ENCODE measurements around the gene CELF4. TPM values are rescaled to one million over a fixed set of nuclear protein-coding genes. Genes with fewer than 3 reads are reported as not detected.

The CELF4 gene
- polyA plus RNA-seq, 2 donors, result 0.02 to 0.06 TPM

DNA sequence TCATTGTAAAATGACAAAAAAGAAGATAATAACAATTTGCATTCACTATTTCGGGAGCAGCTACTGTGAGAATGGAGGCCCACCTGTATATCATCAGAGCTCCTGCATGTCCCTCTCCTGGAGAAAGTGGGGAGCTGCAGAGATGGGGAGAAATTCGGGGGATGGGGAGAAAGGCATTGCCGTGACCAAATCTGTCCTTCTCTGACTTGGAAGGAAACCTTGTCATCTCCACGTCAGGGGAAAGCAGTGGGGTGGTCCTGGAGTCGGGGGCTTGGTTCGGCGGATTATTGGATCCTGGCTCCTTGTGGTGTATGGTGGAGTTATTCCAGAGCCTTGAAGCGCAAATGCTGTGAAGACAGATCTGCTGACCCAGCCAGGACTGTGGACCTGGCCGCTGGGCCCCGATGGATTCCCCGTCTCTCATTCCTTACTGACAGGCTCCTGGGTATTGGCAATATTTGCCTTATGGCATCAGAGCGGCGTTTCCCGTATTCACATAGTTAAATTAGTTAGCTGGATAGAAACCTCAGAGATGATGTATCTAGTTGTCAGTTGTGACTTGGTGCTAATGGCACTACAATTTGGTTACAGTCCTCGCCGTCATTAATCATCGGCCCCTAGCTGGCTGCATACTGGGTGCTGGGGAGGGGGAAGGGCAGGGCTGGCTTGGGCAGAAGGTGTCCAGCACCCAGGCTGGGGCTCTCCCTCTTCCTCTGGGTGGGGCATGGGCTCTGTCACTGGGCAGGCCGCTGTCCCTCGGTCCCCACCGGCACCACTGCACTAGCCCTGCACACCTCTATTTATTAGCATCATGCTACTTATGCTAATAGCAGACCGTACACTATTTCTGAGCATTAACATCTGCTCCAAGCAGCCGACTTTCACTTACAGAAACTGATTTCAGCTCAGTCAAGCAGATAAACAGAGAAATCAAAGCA is 31.7 kb downstream of the CELF4 start:
- no peak overlapping the region for H3K4me3 ChIP-seq (ENCODE audit: low read depth in 1 of 2, low read length in 2 of 2)
- no peaks in the 10 kb centered on the region for H3K27me3 ChIP-seq (ENCODE audit: control insufficient read depth in 1 of 2, insufficient read depth in 2 of 2, low read length in 2 of 2)
- H3K36me3 ChIP-seq (ENCODE audit: control insufficient read depth in 2 of 2, insufficient read depth in 2 of 2, low read length in 1 of 2), result no peaks in the 10 kb centered on the region
- WGBS, 2 donors, result 73 to 76% methylated on average over 22 of the region's 22 CpGs
- H3K9me3 ChIP-seq (ENCODE audit: control insufficient read depth in 2 of 2, insufficient read depth in 1 of 2, low read depth in 1 of 2, low read length in 1 of 2), result no peaks in the 10 kb centered on the region
- H3K4me1 ChIP-seq (ENCODE audit: control insufficient read depth in 2 of 2, insufficient read depth in 2 of 2, low read length in 1 of 2), result no peaks in the 10 kb centered on the region
- H3K27ac ChIP-seq (ENCODE audit: low read depth in 2 of 2, low read length in 1 of 2), result no peak overlapping the region

DNA sequence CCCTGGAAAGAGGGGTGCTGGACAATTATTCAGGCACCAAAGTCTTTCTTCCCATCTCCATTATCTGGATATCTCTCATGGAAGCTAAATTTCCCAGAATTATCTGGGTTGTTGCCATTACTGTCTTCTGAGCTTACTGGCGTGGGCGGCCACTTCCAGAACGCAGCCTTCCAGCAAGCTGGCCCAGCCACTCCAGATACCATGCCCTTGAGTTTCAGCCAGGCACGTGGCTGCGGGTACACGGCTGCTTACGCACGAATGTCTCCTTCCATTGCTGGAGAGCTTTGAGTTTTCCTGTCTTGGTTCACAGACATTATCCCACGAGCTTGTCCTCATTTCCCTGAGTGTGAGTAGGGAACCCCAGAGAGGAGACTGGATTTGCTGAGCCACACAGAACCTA is 32.7 kb downstream of the CELF4 start:
- Histone ChIP-seq H3K4me1 (ENCODE audit: control insufficient read depth in 2 of 2, insufficient read depth in 2 of 2, low read length in 1 of 2) (no peaks in the 10 kb centered on the region), H3K27ac (ENCODE audit: low read depth in 2 of 2, low read length in 1 of 2) (no peak overlapping the region), H3K36me3 (ENCODE audit: control insufficient read depth in 2 of 2, insufficient read depth in 2 of 2, low read length in 1 of 2) (no peaks in the 10 kb centered on the region), H3K27me3 (ENCODE audit: control insufficient read depth in 1 of 2, insufficient read depth in 2 of 2, low read length in 2 of 2) (no peaks in the 10 kb centered on the region), H3K9me3 (ENCODE audit: control insufficient read depth in 2 of 2, insufficient read depth in 1 of 2, low read depth in 1 of 2, low read length in 1 of 2) (no peaks in the 10 kb centered on the region), H3K4me3 (ENCODE audit: low read depth in 1 of 2, low read length in 2 of 2) (no peak overlapping the region)
- 81 to 82% methylated on average over 9 of the region's 9 CpGs for WGBS, 2 donors

DNA sequence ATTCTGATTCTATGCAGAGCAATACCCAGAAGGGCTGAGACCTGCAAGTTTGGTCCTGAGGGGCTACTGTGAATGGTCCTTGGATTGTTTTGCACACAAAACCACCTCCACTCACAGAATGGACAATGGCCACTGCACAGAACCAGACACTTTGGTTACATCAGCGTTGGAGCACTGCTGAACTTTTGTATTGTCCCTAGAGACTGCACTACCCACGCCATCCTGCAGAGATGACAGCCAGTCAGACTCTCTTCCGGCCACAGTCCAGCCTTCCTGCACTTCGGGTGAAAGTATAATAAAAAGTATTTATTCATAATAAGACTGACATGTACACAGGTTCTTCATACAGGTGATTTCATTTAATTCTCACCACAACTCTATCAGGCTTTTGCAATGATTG is 35.7 kb downstream of the CELF4 start:
- Histone ChIP-seq H3K9me3 (ENCODE audit: control insufficient read depth in 2 of 2, insufficient read depth in 1 of 2, low read depth in 1 of 2, low read length in 1 of 2) (no peaks in the 10 kb centered on the region), H3K27ac (ENCODE audit: low read depth in 2 of 2, low read length in 1 of 2) (no peak overlapping the region), H3K4me1 (ENCODE audit: control insufficient read depth in 2 of 2, insufficient read depth in 2 of 2, low read length in 1 of 2) (no peaks in the 10 kb centered on the region), H3K4me3 (ENCODE audit: low read depth in 1 of 2, low read length in 2 of 2) (no peak overlapping the region), H3K27me3 (ENCODE audit: control insufficient read depth in 1 of 2, insufficient read depth in 2 of 2, low read length in 2 of 2) (peaks cover 0 to 9% of the 10 kb centered on the region in 2 donors), H3K36me3 (ENCODE audit: control insufficient read depth in 2 of 2, insufficient read depth in 2 of 2, low read length in 1 of 2) (no peaks in the 10 kb centered on the region)
- 53 to 64% methylated on average over 4 of the region's 4 CpGs for WGBS, 2 donors

DNA sequence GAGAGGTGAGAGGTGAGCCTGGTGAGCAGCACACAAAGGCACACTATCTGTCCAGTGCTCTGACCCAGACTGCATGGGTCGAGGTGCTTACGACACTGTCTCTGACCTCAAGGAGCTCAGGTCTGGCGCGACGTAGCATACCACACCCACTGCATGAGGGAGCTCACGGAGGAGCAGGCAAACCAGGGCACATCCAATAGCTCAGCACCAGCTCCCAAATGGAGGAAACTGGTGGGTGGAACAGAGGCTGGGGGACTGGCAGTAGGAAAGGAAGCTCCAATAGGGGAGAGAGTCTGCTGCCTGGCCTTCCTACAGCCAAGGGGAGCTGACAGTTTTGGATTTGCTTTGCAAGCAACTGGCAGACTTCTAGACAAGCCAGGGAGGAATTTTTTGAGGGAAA is 36.3 kb downstream of the CELF4 start:
- H3K27ac ChIP-seq (ENCODE audit: low read depth in 2 of 2, low read length in 1 of 2), result no peak overlapping the region
- H3K9me3 ChIP-seq (ENCODE audit: control insufficient read depth in 2 of 2, insufficient read depth in 1 of 2, low read depth in 1 of 2, low read length in 1 of 2), result no peaks in the 10 kb centered on the region
- no peak overlapping the region for H3K4me3 ChIP-seq (ENCODE audit: low read depth in 1 of 2, low read length in 2 of 2)
- WGBS, 2 donors, result 83 to 84% methylated on average over 6 of the region's 6 CpGs
- H3K27me3 ChIP-seq (ENCODE audit: control insufficient read depth in 1 of 2, insufficient read depth in 2 of 2, low read length in 2 of 2), result peaks cover under 1 to 9% of the 10 kb centered on the region in 2 donors
- no peaks in the 10 kb centered on the region for H3K36me3 ChIP-seq (ENCODE audit: control insufficient read depth in 2 of 2, insufficient read depth in 2 of 2, low read length in 1 of 2)
- no peaks in the 10 kb centered on the region for H3K4me1 ChIP-seq (ENCODE audit: control insufficient read depth in 2 of 2, insufficient read depth in 2 of 2, low read length in 1 of 2)

DNA sequence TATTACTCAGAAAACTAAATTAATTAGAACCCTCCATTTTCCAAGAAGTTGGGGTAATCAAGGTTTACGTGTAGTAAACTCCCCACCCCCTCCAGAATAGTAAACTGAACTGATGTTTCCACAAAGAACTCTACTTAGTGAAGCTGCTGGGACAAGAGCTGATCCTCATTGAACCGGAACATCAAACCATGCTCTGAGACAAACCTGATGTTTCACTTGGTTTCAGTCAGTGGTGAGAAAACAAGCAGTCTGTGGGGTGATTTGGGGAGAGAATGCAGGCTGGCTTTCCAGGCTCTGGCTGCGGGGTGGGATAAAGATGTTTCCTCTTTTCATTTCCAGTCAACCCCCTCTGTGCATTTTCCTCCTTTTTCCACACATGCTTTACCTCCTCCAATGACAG is 38.2 kb downstream of the CELF4 start:
- WGBS, 2 donors, result 70 to 73% methylated on average over 3 of the region's 3 CpGs
- H3K36me3 ChIP-seq (ENCODE audit: control insufficient read depth in 2 of 2, insufficient read depth in 2 of 2, low read length in 1 of 2), result no peaks in the 10 kb centered on the region
- no peaks in the 10 kb centered on the region for H3K9me3 ChIP-seq (ENCODE audit: control insufficient read depth in 2 of 2, insufficient read depth in 1 of 2, low read depth in 1 of 2, low read length in 1 of 2)
- H3K27ac ChIP-seq (ENCODE audit: low read depth in 2 of 2, low read length in 1 of 2), result no peak overlapping the region
- H3K4me1 ChIP-seq (ENCODE audit: control insufficient read depth in 2 of 2, insufficient read depth in 2 of 2, low read length in 1 of 2), result no peaks in the 10 kb centered on the region
- no peak overlapping the region for H3K4me3 ChIP-seq (ENCODE audit: low read depth in 1 of 2, low read length in 2 of 2)
- peaks cover 9 to 10% of the 10 kb centered on the region in 2 donors for H3K27me3 ChIP-seq (ENCODE audit: control insufficient read depth in 1 of 2, insufficient read depth in 2 of 2, low read length in 2 of 2)

DNA sequence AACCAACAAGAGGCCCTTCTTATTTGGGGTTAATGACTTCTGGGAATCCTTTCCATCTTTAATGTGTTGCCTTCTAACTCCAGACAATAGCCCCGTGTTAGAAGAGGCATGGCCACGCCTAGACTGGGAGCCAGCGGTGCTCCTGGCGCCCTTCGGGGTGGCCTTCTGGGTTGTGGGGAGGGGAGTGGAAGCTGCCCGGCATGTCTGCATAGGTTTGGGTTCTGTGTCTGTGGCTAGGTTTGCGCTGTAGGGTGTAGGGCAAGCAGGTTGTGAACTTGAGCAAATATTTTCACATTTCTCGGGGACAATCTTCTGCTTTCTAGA is 40.4 kb downstream of the CELF4 start:
- peaks cover 9 to 10% of the 10 kb centered on the region in 2 donors for H3K27me3 ChIP-seq (ENCODE audit: control insufficient read depth in 1 of 2, insufficient read depth in 2 of 2, low read length in 2 of 2)
- no peaks in the 10 kb centered on the region for H3K36me3 ChIP-seq (ENCODE audit: control insufficient read depth in 2 of 2, insufficient read depth in 2 of 2, low read length in 1 of 2)
- H3K9me3 ChIP-seq (ENCODE audit: control insufficient read depth in 2 of 2, insufficient read depth in 1 of 2, low read depth in 1 of 2, low read length in 1 of 2), result no peaks in the 10 kb centered on the region
- no peaks in the 10 kb centered on the region for H3K4me1 ChIP-seq (ENCODE audit: control insufficient read depth in 2 of 2, insufficient read depth in 2 of 2, low read length in 1 of 2)
- H3K27ac ChIP-seq (ENCODE audit: low read depth in 2 of 2, low read length in 1 of 2), result no peak overlapping the region
- 57 to 58% methylated on average over 8 of the region's 8 CpGs for WGBS, 2 donors
- H3K4me3 ChIP-seq (ENCODE audit: low read depth in 1 of 2, low read length in 2 of 2), result no peak overlapping the region

DNA sequence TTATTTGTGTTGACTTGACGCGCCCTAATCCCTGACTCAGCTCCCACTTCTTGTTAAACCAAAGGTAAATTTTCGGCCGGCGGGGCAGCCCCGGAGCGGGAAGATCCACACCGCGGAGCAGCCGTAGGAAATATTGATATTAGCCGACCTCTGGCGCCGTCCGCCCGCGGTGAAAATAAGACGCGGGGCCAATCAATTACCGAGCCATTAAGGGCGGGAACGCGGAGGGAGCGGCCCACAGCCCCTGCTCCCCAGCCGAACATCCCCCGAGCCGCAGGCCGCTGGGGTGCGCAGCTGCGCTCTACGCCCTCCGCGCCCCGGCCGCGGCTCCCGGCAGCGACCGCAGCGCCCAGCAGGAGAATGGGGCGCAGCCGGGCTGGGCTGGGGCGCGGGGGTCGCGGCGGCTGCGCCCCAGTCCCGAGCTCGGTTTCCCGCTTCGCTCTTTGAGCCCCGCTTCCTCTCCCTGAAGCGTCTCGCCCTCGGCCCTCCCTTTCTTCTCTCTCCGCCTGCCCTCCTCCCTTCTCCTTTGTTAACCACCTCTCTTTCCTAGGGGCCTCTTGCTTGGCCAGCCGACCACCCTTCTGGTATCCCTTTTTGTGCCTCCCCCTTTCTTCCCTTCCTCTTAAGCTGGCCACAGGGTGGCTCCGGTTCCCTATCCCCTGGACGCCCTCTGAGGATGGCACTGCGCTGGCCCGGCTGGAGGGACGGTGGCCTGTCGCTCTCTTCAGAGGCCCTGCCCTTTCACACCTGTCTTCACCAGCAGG is 40.9 kb downstream of the CELF4 start:
- Histone ChIP-seq H3K4me1 (ENCODE audit: control insufficient read depth in 2 of 2, insufficient read depth in 2 of 2, low read length in 1 of 2) (no peaks in the 10 kb centered on the region), H3K27me3 (ENCODE audit: control insufficient read depth in 1 of 2, insufficient read depth in 2 of 2, low read length in 2 of 2) (peaks cover 9 to 10% of the 10 kb centered on the region in 2 donors), H3K36me3 (ENCODE audit: control insufficient read depth in 2 of 2, insufficient read depth in 2 of 2, low read length in 1 of 2) (no peaks in the 10 kb centered on the region), H3K9me3 (ENCODE audit: control insufficient read depth in 2 of 2, insufficient read depth in 1 of 2, low read depth in 1 of 2, low read length in 1 of 2) (no peaks in the 10 kb centered on the region), H3K27ac (ENCODE audit: low read depth in 2 of 2, low read length in 1 of 2) (no peak overlapping the region), H3K4me3 (ENCODE audit: low read depth in 1 of 2, low read length in 2 of 2) (no peak overlapping the region)
- 10% methylated on average over 42 to 63 of the region's 63 CpGs for WGBS, 2 donors

DNA sequence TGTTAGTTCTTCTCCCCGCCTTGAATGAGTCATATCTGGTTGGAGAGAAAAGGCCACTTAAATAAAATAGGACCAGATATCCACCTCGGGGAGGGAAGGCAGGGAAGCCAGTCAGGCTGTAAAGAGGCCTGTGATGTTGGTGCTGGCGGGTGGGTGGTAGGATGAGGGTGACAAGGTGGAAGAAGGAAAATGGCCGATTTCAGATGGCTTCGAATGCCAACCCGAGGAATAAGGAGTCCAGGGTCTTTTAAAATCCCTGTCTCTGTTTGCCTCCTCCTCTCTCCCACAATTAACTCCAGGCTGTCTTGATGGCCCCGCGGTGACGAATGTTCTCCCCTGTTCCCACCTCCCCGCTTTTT is 41.5 kb downstream of the CELF4 start:
- no peak overlapping the region for H3K4me3 ChIP-seq (ENCODE audit: low read depth in 1 of 2, low read length in 2 of 2)
- H3K36me3 ChIP-seq (ENCODE audit: control insufficient read depth in 2 of 2, insufficient read depth in 2 of 2, low read length in 1 of 2), result no peaks in the 10 kb centered on the region
- H3K4me1 ChIP-seq (ENCODE audit: control insufficient read depth in 2 of 2, insufficient read depth in 2 of 2, low read length in 1 of 2), result no peaks in the 10 kb centered on the region
- no peaks in the 10 kb centered on the region for H3K9me3 ChIP-seq (ENCODE audit: control insufficient read depth in 2 of 2, insufficient read depth in 1 of 2, low read depth in 1 of 2, low read length in 1 of 2)
- 45 to 48% methylated on average over 10 of the region's 10 CpGs for WGBS, 2 donors
- no peak overlapping the region for H3K27ac ChIP-seq (ENCODE audit: low read depth in 2 of 2, low read length in 1 of 2)
- peaks cover 9 to 10% of the 10 kb centered on the region in 2 donors for H3K27me3 ChIP-seq (ENCODE audit: control insufficient read depth in 1 of 2, insufficient read depth in 2 of 2, low read length in 2 of 2)

DNA sequence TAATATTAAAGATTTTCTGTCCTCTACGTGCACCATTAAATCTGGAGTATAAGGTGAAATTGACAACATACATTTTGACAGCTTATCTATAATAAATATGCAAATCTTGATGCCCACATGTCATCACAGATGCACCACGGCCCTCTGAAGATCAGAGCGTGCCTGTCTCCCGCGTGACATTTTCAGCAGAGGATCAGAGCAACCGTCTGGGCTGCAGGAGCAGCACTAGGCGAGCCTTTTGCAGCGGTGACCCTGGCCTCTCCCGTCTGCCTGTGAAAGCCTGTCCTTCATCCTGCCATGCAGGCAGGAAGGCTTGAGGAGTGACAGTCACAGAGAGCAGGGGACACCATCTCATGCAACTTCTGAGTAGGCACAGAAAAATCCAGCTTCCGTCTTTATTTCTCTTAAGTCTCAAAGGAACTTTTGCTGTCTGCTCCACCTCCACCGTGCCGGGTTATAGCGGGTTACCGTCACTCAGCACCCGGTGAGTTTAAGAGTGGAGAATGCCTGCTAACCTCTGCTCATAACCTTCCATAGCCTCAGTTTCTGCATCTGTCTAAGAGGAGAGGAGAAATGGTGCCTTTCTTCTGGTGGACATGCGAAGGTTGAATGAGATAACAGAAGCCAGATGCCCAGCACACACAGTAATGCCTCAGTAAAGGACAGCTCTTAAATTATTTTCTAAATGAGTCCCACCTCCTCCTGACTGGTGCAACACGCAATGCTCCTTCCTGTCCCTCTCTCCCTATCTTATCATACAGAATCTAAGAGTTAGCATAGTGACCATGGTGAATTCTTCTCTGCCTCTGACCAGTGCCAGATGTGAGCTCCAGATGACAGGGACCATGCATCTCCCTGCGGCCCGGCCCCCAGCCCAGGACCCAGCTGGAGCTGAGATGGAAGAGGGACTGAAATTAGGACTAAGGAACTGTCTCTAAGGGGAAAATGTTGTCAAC is 43.8 kb downstream of the CELF4 start:
- H3K27ac ChIP-seq (ENCODE audit: low read depth in 2 of 2, low read length in 1 of 2), result no peak overlapping the region
- WGBS, 2 donors, result 71% methylated on average over 19 of the region's 19 CpGs
- no peaks in the 10 kb centered on the region for H3K9me3 ChIP-seq (ENCODE audit: control insufficient read depth in 2 of 2, insufficient read depth in 1 of 2, low read depth in 1 of 2, low read length in 1 of 2)
- no peaks in the 10 kb centered on the region for H3K36me3 ChIP-seq (ENCODE audit: control insufficient read depth in 2 of 2, insufficient read depth in 2 of 2, low read length in 1 of 2)
- no peaks in the 10 kb centered on the region for H3K4me1 ChIP-seq (ENCODE audit: control insufficient read depth in 2 of 2, insufficient read depth in 2 of 2, low read length in 1 of 2)
- H3K27me3 ChIP-seq (ENCODE audit: control insufficient read depth in 1 of 2, insufficient read depth in 2 of 2, low read length in 2 of 2), result peaks cover 5 to 10% of the 10 kb centered on the region in 2 donors
- H3K4me3 ChIP-seq (ENCODE audit: low read depth in 1 of 2, low read length in 2 of 2), result no peak overlapping the region

Data from esophagus (tissue), 2 donors.